ENCODE data around the gene FRS3.

The FRS3 gene

GRCh38 chr6:41798901-41799558, 19.3 kb upstream of the FRS3 start:
- Histone ChIP-seq H3K9ac (ENCODE audit: low read length) (no peak overlapping the region), H3K27me3 (ENCODE audit: insufficient read depth, low read length, poor library complexity) (no peaks in the 10 kb centered on the region), H3K36me3 (ENCODE audit: control insufficient read depth, insufficient read depth, low read length) (no peaks in the 10 kb centered on the region), H2BK120ac (ENCODE audit: low read depth, low read length) (no peak overlapping the region), H3K27ac (ENCODE audit: low read depth, low read length) (no peak overlapping the region), H3K23ac (ENCODE audit: low read length) (no peak overlapping the region), H3K79me1 (ENCODE audit: low read length) (no peaks in the 10 kb centered on the region), H3K4me2 (ENCODE audit: low read length) (no peak overlapping the region), H2AK5ac (ENCODE audit: low read length) (no peak overlapping the region), H3K4me3 (ENCODE audit: low read length) (no peak overlapping the region), H2BK15ac (replicated peaks; ENCODE audit: low read depth) (no peak overlapping the region), H4K8ac (ENCODE audit: low read depth, low read length) (no peak overlapping the region), H3K79me2 (ENCODE audit: control insufficient read depth, insufficient read depth, low read length) (no peaks in the 10 kb centered on the region), H4K5ac (ENCODE audit: low read length) (no peak overlapping the region), H3K4me1 (ENCODE audit: control insufficient read depth, low read depth, low read length) (no peaks in the 10 kb centered on the region), H3K18ac (ENCODE audit: low read length) (no peak overlapping the region), H3K4ac (ENCODE audit: low read depth, low read length) (no peak overlapping the region), H3K56ac (ENCODE audit: low read length) (no peak overlapping the region), H2BK5ac (ENCODE audit: low read length) (no peak overlapping the region)
- WGBS (ENCODE audit: extremely low coverage, insufficient coverage, low lambda C conversion rate), result no CpG with 5 or more reads among the region's 7 CpGs
- no peak for DNase-seq

DNA sequence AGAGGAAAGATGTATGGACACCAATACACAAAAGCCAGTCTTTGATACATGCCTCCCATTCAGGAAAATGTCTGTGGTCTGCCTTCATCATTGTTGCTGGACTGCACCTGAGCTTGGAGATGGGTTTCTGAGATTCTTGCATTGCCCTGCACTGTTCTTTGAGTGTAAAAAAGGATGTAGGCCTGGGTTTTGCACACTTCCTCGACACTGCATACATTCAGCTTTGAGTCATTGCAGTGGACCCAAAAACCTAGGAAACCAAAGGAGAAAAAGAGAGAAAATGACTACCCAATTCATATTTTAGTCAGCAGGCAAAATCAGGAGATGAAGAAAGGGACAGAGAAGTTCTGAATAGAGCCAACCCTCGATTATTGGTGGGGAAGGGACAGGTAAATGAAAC, 16.8 kb upstream of the FRS3 start:
- Histone ChIP-seq H3K79me1 (ENCODE audit: low read length) (no peaks in the 10 kb centered on the region), H3K79me2 (ENCODE audit: control insufficient read depth, insufficient read depth, low read length) (no peaks in the 10 kb centered on the region), H2BK5ac (ENCODE audit: low read length) (no peak overlapping the region), H3K56ac (ENCODE audit: low read length) (no peak overlapping the region), H3K4ac (ENCODE audit: low read depth, low read length) (no peak overlapping the region), H3K27ac (ENCODE audit: low read depth, low read length) (no peak overlapping the region), H3K4me1 (ENCODE audit: control insufficient read depth, low read depth, low read length) (no peaks in the 10 kb centered on the region), H3K4me2 (ENCODE audit: low read length) (no peak overlapping the region), H3K18ac (ENCODE audit: low read length) (no peak overlapping the region), H3K4me3 (ENCODE audit: low read length) (no peak overlapping the region), H3K27me3 (ENCODE audit: insufficient read depth, low read length, poor library complexity) (no peaks in the 10 kb centered on the region), H2AK5ac (ENCODE audit: low read length) (no peak overlapping the region), H4K5ac (ENCODE audit: low read length) (no peak overlapping the region), H2BK120ac (ENCODE audit: low read depth, low read length) (no peak overlapping the region), H3K36me3 (ENCODE audit: control insufficient read depth, insufficient read depth, low read length) (no peaks in the 10 kb centered on the region), H3K23ac (ENCODE audit: low read length) (no peak overlapping the region), H2BK15ac (replicated peaks; ENCODE audit: low read depth) (no peak overlapping the region), H3K9ac (ENCODE audit: low read length) (no peak overlapping the region), H4K8ac (ENCODE audit: low read depth, low read length) (no peak overlapping the region)
- no peak for DNase-seq
- WGBS (ENCODE audit: extremely low coverage, insufficient coverage, low lambda C conversion rate), result no CpG with 5 or more reads among the region's 2 CpGs

GRCh38 chr6:41791984-41792383, 12.3 kb upstream of the FRS3 start:
- H3K4me1 ChIP-seq (ENCODE audit: control insufficient read depth, low read depth, low read length), result no peaks in the 10 kb centered on the region
- H2AK5ac ChIP-seq (ENCODE audit: low read length), result no peak overlapping the region
- peaks cover 7% of the 10 kb centered on the region for H3K79me2 ChIP-seq (ENCODE audit: control insufficient read depth, insufficient read depth, low read length)
- H3K56ac ChIP-seq (ENCODE audit: low read length), result no peak overlapping the region
- peaks cover 7% of the 10 kb centered on the region for H3K36me3 ChIP-seq (ENCODE audit: control insufficient read depth, insufficient read depth, low read length)
- H3K27ac ChIP-seq (ENCODE audit: low read depth, low read length), result no peak overlapping the region
- no peak overlapping the region for H2BK15ac ChIP-seq (replicated peaks; ENCODE audit: low read depth)
- no peak overlapping the region for H3K4me2 ChIP-seq (ENCODE audit: low read length)
- H4K5ac ChIP-seq (ENCODE audit: low read length), result no peak overlapping the region
- no peak overlapping the region for H4K8ac ChIP-seq (ENCODE audit: low read depth, low read length)
- WGBS (ENCODE audit: extremely low coverage, insufficient coverage, low lambda C conversion rate), result no CpG with 5 or more reads among the region's 4 CpGs
- no peaks in the 10 kb centered on the region for H3K27me3 ChIP-seq (ENCODE audit: insufficient read depth, low read length, poor library complexity)
- H2BK5ac ChIP-seq (ENCODE audit: low read length), result no peak overlapping the region
- no peak overlapping the region for H3K9ac ChIP-seq (ENCODE audit: low read length)
- no peak overlapping the region for H3K18ac ChIP-seq (ENCODE audit: low read length)
- H3K4me3 ChIP-seq (ENCODE audit: low read length), result no peak overlapping the region
- no peak for DNase-seq
- peaks cover 9% of the 10 kb centered on the region for H3K79me1 ChIP-seq (ENCODE audit: low read length)
- H3K4ac ChIP-seq (ENCODE audit: low read depth, low read length), result no peak overlapping the region
- no peak overlapping the region for H3K23ac ChIP-seq (ENCODE audit: low read length)
- H2BK120ac ChIP-seq (ENCODE audit: low read depth, low read length), result no peak overlapping the region

- Histone ChIP-seq H3K4me3 (ENCODE audit: low read length) (no peak overlapping the region), H2BK120ac (ENCODE audit: low read depth, low read length) (no peak overlapping the region), H3K4ac (ENCODE audit: low read depth, low read length) (no peak overlapping the region), H2AK5ac (ENCODE audit: low read length) (no peak overlapping the region), H3K23ac (ENCODE audit: low read length) (no peak overlapping the region), H3K18ac (ENCODE audit: low read length) (no peak overlapping the region), H3K56ac (ENCODE audit: low read length) (no peak overlapping the region), H3K79me2 (ENCODE audit: control insufficient read depth, insufficient read depth, low read length) (peaks cover 7% of the 10 kb centered on the region), H4K5ac (ENCODE audit: low read length) (no peak overlapping the region), H4K8ac (ENCODE audit: low read depth, low read length) (no peak overlapping the region), H3K9ac (ENCODE audit: low read length) (no peak overlapping the region), H3K79me1 (ENCODE audit: low read length) (peaks cover 9% of the 10 kb centered on the region), H3K4me1 (ENCODE audit: control insufficient read depth, low read depth, low read length) (no peaks in the 10 kb centered on the region), H3K36me3 (ENCODE audit: control insufficient read depth, insufficient read depth, low read length) (peaks cover 7% of the 10 kb centered on the region), H2BK5ac (ENCODE audit: low read length) (no peak overlapping the region), H3K27ac (ENCODE audit: low read depth, low read length) (no peak overlapping the region), H2BK15ac (replicated peaks; ENCODE audit: low read depth) (no peak overlapping the region), H3K27me3 (ENCODE audit: insufficient read depth, low read length, poor library complexity) (no peaks in the 10 kb centered on the region), H3K4me2 (ENCODE audit: low read length) (no peak overlapping the region)
- no CpG with 5 or more reads among the region's 1 CpG for WGBS (ENCODE audit: extremely low coverage, insufficient coverage, low lambda C conversion rate)
- no peak for DNase-seq
Observed at GRCh38 chr6:41791305-41791704, 11.6 kb upstream of the FRS3 start.

DNA sequence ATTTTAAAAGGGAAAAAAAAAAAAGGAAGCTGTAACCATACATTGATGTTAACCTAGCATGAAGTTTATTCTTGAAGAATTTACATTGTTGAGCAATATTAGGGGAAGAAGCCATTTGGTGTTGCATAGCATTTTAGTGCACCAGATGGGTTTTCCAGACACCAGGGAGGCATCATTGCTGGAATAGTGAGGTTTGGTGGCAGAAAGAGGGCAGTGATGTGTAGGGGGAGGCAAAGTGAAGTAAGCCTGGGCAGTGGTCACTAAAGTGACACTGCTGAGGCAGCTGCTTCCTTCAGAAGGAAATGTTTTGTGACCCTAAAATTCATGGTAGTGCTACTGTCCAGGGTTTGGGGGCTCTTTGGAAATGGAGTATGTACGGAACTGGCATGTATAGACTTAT, 10.3 kb upstream of the FRS3 start:
- no peak overlapping the region for H2BK15ac ChIP-seq (replicated peaks; ENCODE audit: low read depth)
- peaks cover 7% of the 10 kb centered on the region for H3K36me3 ChIP-seq (ENCODE audit: control insufficient read depth, insufficient read depth, low read length)
- H3K4me3 ChIP-seq (ENCODE audit: low read length), result no peak overlapping the region
- H3K18ac ChIP-seq (ENCODE audit: low read length), result no peak overlapping the region
- H2BK120ac ChIP-seq (ENCODE audit: low read depth, low read length), result no peak overlapping the region
- H3K4me1 ChIP-seq (ENCODE audit: control insufficient read depth, low read depth, low read length), result no peaks in the 10 kb centered on the region
- H3K9ac ChIP-seq (ENCODE audit: low read length), result no peak overlapping the region
- no peak overlapping the region for H4K5ac ChIP-seq (ENCODE audit: low read length)
- H3K79me2 ChIP-seq (ENCODE audit: control insufficient read depth, insufficient read depth, low read length), result peaks cover 7% of the 10 kb centered on the region
- peaks cover 4% of the 10 kb centered on the region for H3K27me3 ChIP-seq (ENCODE audit: insufficient read depth, low read length, poor library complexity)
- no CpG with 5 or more reads among the region's 1 CpG for WGBS (ENCODE audit: extremely low coverage, insufficient coverage, low lambda C conversion rate)
- H2AK5ac ChIP-seq (ENCODE audit: low read length), result no peak overlapping the region
- no peak overlapping the region for H4K8ac ChIP-seq (ENCODE audit: low read depth, low read length)
- H3K27ac ChIP-seq (ENCODE audit: low read depth, low read length), result no peak overlapping the region
- no peak overlapping the region for H3K23ac ChIP-seq (ENCODE audit: low read length)
- H2BK5ac ChIP-seq (ENCODE audit: low read length), result no peak overlapping the region
- H3K4ac ChIP-seq (ENCODE audit: low read depth, low read length), result no peak overlapping the region
- no peak for DNase-seq
- H3K79me1 ChIP-seq (ENCODE audit: low read length), result peaks cover 9% of the 10 kb centered on the region
- no peak overlapping the region for H3K56ac ChIP-seq (ENCODE audit: low read length)
- no peak overlapping the region for H3K4me2 ChIP-seq (ENCODE audit: low read length)

GRCh38 chr6:41789390-41789724, 9.7 kb upstream of the FRS3 start:
- Histone ChIP-seq H3K36me3 (ENCODE audit: control insufficient read depth, insufficient read depth, low read length) (peaks cover 7% of the 10 kb centered on the region), H3K4ac (ENCODE audit: low read depth, low read length) (no peak overlapping the region), H3K4me3 (ENCODE audit: low read length) (no peak overlapping the region), H3K23ac (ENCODE audit: low read length) (no peak overlapping the region), H3K4me1 (ENCODE audit: control insufficient read depth, low read depth, low read length) (no peaks in the 10 kb centered on the region), H3K27me3 (ENCODE audit: insufficient read depth, low read length, poor library complexity) (peaks cover 5% of the 10 kb centered on the region), H4K8ac (ENCODE audit: low read depth, low read length) (no peak overlapping the region), H2BK120ac (ENCODE audit: low read depth, low read length) (no peak overlapping the region), H4K5ac (ENCODE audit: low read length) (no peak overlapping the region), H3K27ac (ENCODE audit: low read depth, low read length) (no peak overlapping the region), H3K79me2 (ENCODE audit: control insufficient read depth, insufficient read depth, low read length) (peaks cover 7% of the 10 kb centered on the region), H2BK15ac (replicated peaks; ENCODE audit: low read depth) (no peak overlapping the region), H2AK5ac (ENCODE audit: low read length) (no peak overlapping the region), H3K79me1 (ENCODE audit: low read length) (peaks cover 9% of the 10 kb centered on the region), H2BK5ac (ENCODE audit: low read length) (no peak overlapping the region), H3K56ac (ENCODE audit: low read length) (no peak overlapping the region), H3K18ac (ENCODE audit: low read length) (no peak overlapping the region), H3K4me2 (ENCODE audit: low read length) (no peak overlapping the region), H3K9ac (ENCODE audit: low read length) (no peak overlapping the region)
- no peak for DNase-seq
- WGBS (ENCODE audit: extremely low coverage, insufficient coverage, low lambda C conversion rate), result no CpG with 5 or more reads among the region's 3 CpGs
